A549 (cell line): ENCODE measurements around the gene HCRTR1.

Experiments used
- E2F6 ChIP-seq: IDR thresholded peaks from 2 replicates; pipeline ENCODE4 v1.6.1; 2012; ENCODE audit warnings: low read depth, borderline replicate concordance
- EHMT2 ChIP-seq: fragments of 200-600 bp; sonication (generic); IDR thresholded peaks from 2 replicates; pipeline ENCODE4 v1.6.1; 2016; ENCODE audit warnings: antibody characterized with exemption, low read depth, mild to moderate bottlenecking, moderate library complexity
- HOXB5 ChIP-seq: fragments of 250-450 bp; sonication (Bioruptor Pico); IDR thresholded peaks from 2 replicates; pipeline ENCODE4 v1.5.0; 2020; ENCODE audit warnings: mild to moderate bottlenecking, moderate library complexity
- POLR2A ChIP-seq: IDR thresholded peaks from 2 replicates; pipeline ENCODE4 v1.6.1; 2012; ENCODE audit warnings: mild to moderate bottlenecking, low read length
- POLR2AphosphoS2 ChIP-seq: conservative IDR thresholded peaks from 2 replicates; pipeline ENCODE4 v1.6.1; 2012; ENCODE audit warnings: low read length, improper control_type of control experiment, inconsistent platforms
- RAD21 ChIP-seq, 2 experiments: fragments of >200 bp in 1 of 2; sonication (Bioruptor Twin) in 1 of 2; formaldehyde crosslinking in 1 of 2; IDR thresholded peaks in 1 of 2; conservative IDR thresholded peaks in 1 of 2; 2 replicates in 1 of 2; 3 replicates in 1 of 2; pipeline ENCODE4 v1.6.1; 2012 to 2018; ENCODE audit warnings: inconsistent platforms in 1 of 2
- RCOR1 ChIP-seq: fragments of 150-350 bp; IDR thresholded peaks from 2 replicates; pipeline ENCODE4 v1.6.1; 2014; ENCODE audit warnings: antibody characterized with exemption, low read length, low read depth
- REST ChIP-seq: fragments of 200-600 bp; sonication (generic); IDR thresholded peaks from 2 replicates; pipeline ENCODE4 v1.6.1; 2016; ENCODE audit warnings: antibody characterized with exemption, mild to moderate bottlenecking, moderate library complexity
- USF2 ChIP-seq: fragments of 450-650 bp; IDR thresholded peaks from 2 replicates; pipeline ENCODE4 v1.6.1; 2014; ENCODE audit warnings: antibody characterized with exemption
- ZNF302 ChIP-seq: fragments of 250-450 bp; sonication (Bioruptor Pico); IDR thresholded peaks from 2 replicates; pipeline ENCODE4 v1.9.0; 2021; ENCODE audit warnings: inconsistent platforms, mild to moderate bottlenecking, moderate library complexity
- TF ChIP-seq, protein P1 (sequence below): fragments of >200 bp; sonication (Bioruptor Twin); formaldehyde crosslinking; IDR thresholded peaks from 3 replicates; pipeline ENCODE4 v1.5.1; 2016

DNA sequence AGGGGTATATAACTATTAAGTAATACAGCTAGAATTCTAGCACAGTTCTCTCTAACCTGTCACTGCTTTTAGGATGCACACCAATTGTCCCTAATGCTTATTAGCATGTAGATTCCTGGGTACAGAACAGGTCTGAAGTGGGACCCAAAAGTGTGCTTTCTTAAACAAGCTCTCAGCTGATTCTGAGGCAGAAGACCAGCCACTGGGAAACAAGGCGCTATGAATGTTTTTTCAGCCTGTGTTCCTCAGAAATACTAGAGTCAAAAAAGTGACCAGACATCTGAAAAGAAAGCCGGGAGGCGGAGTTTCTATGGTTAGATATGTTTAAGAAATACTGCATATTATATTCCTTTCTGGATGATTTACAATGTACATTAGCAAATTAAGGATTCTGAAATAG is 25.4 kb downstream of the HCRTR1 start:
- TF ChIP-seq E2F6 (no peak), HOXB5 (CRISPR knock-in tag) (no peak), RAD21 (conservative IDR thresholded peaks at IDR 0.05 in 1 of 2, IDR thresholded peaks at IDR 0.05 in 1 of 2) (no peak), POLR2AphosphoS2 (no peak), EHMT2 (no peak), USF2 (no peak), RCOR1 (no peak), ZNF302 (no peak), POLR2A (no peak), REST (no peak)
- TF ChIP-seq, protein P1, sequence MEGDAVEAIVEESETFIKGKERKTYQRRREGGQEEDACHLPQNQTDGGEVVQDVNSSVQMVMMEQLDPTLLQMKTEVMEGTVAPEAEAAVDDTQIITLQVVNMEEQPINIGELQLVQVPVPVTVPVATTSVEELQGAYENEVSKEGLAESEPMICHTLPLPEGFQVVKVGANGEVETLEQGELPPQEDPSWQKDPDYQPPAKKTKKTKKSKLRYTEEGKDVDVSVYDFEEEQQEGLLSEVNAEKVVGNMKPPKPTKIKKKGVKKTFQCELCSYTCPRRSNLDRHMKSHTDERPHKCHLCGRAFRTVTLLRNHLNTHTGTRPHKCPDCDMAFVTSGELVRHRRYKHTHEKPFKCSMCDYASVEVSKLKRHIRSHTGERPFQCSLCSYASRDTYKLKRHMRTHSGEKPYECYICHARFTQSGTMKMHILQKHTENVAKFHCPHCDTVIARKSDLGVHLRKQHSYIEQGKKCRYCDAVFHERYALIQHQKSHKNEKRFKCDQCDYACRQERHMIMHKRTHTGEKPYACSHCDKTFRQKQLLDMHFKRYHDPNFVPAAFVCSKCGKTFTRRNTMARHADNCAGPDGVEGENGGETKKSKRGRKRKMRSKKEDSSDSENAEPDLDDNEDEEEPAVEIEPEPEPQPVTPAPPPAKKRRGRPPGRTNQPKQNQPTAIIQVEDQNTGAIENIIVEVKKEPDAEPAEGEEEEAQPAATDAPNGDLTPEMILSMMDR = no peak
